ENCODE measurements around the gene GLRB.
"Not testable (repeated sequence)": the region's sequence is repeated elsewhere in the genome, so short reads cannot be mapped to it uniquely, and the experiment has no call there.

The GLRB gene

DNA sequence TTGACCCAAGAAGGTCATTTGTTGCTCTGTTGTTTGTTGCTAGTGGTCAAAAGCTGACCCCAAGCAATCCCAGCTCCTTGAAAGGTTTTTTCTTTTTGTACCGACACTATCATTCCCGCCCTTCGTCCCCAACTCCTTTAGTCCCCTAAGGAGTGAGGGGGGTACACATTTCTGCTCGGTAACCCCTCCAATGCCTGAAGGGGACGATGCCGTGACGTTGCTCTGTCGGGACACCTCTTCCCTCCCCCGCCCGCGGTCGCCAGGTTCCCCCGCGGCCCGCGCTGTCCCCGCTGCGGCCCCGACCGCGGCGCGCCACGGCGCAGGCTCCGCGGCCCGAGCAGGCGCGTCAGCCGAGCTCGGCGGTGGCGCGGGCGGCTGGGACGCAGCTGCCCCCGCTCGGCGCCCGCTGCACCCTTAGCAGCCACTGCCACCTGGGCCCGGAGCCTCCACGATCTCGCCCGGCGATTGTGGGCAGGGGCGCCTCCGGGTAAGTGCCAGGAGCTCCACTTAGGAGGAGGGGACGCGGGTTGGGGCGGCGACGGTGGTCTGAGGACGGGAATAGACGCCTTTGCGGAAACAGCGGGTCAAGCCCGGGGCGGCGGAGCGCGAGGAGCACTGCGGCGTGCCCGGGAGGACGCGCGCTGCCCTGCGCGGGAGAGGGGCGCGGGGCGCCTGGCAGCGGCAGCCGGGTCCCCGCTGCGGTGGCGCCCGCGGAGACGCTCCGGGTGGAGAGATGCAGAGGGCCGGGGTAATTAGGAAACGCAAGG lies at the start of gene GLRB:
Gene GLRB, plus strand, starts transcription at position 340 of the 767 bp plus-strand sequence. CDS start 1,875 bp downstream, outside the sequence.
- no peak for DNase-seq (ENCODE audit: extremely low read depth in 1 of 2, low read depth in 1 of 2)

GRCh38 chr4:157035471-157035870 lies 40.5 kb upstream of the GLRB start:
- no peak for DNase-seq (ENCODE audit: extremely low read depth in 1 of 2, low read depth in 1 of 2)

- DNase-seq (ENCODE audit: extremely low read depth in 1 of 2, low read depth in 1 of 2), result no peak
These were observed 35.5 kb upstream of the GLRB start for GRCh38 chr4:157040405-157040804.

GRCh38 chr4:157043131-157043530 lies 32.8 kb upstream of the GLRB start:
- no peak for DNase-seq (ENCODE audit: extremely low read depth in 1 of 2, low read depth in 1 of 2)

- DNase-seq (ENCODE audit: extremely low read depth in 1 of 2, low read depth in 1 of 2), result no peak
These were observed 30.3 kb upstream of the GLRB start for GRCh38 chr4:157045507-157046127.

- DNase-seq (ENCODE audit: extremely low read depth in 1 of 2, low read depth in 1 of 2), result no peak
These were observed 27.7 kb upstream of the GLRB start for GRCh38 chr4:157048248-157048647.

- DNase-seq (ENCODE audit: extremely low read depth in 1 of 2, low read depth in 1 of 2), result no peak
These were observed 25.4 kb upstream of the GLRB start for GRCh38 chr4:157050561-157050960.

DNA sequence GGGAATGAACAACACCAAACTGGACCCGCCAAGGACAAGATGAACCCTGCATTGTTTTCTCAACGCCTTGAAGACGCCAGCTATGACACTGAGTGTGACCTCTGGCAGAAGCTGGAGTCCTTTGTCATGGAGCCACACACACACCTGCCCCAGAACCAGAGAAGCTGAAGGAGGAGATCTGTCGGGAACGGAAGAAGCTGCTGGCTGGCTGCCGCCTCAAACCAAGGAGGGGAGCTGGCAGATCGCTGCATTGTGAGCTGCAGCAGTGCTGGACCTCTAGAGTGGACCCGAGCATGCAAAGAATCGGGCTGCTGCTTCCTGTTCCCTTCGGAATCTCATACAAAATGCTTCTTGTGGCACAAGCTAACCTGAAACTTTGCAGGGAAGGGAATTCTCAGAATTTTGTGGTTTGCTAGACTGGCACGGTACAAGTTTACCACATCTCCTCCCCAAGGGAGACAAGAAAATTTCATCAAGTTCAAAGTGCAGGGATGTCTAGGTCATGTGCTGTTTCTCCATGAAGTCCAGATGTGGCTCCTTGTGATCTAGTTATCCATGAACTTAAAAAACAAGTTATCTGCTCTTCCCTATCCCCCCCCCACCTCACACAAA lies 23.4 kb upstream of the GLRB start:
- no peak for DNase-seq (ENCODE audit: extremely low read depth in 1 of 2, low read depth in 1 of 2)

DNA sequence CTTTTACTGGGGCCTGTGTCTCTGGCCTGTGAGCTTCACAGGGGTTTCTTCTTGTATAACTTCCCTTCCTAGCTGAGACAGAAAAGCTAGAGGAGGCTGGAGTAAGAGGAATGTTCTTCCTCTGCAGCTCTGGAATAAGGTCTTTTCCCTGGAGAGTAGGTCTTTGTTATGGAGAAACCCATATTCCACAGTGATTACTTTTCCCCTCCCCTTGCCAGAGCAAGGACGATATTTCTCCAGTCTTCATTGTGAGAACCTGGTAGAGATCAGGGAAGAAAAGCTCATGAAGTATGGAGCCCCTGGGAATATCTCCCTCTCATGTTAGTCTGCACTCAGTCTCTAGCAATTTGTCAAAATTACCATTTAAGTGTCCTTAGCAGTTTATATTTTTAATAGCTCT lies 18.7 kb upstream of the GLRB start:
- no peak for DNase-seq (ENCODE audit: extremely low read depth in 1 of 2, low read depth in 1 of 2)

- DNase-seq (ENCODE audit: extremely low read depth in 1 of 2, low read depth in 1 of 2), result not testable (repeated sequence)
These were observed 17.1 kb upstream of the GLRB start for GRCh38 chr4:157058899-157059298.

DNA sequence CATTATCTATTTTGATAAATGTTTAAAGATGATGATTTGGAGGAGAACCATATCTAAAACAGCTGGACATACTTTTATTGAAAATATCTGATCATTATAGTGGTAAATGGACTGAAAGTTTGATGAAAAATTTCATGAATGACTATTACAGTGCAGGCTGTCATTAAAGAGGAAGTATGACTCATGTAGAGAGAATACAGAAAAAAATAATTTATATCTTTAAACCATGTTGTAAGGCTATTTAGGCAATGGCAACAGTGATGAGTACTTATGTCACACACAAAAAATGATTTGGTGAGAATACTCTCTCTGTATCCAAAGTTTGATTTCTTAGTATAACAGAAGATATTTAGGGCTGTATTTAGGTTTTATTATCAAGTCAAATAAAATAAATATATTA lies 3.9 kb upstream of the GLRB start:
- no peak for DNase-seq (ENCODE audit: extremely low read depth in 1 of 2, low read depth in 1 of 2)

DNA sequence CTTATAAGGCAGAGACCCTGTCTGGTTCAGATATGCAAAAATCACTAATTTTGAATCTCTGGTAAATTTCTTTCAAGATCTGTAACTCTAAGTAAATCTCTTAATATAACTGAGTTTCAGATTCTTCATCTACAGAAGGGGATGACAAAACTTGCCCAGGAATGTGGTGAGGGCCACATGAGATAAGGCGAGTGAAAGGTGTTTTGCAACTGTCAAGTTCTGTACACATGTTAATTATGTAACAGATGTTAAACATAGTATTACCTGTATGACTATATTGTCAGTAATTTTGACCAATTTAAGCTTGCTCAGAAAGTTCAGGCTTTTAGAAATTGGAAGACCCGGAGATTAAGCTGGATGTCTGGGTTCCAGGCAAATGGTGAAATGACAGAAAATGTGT lies 549 bp upstream of the GLRB start:
- DNase-seq (ENCODE audit: extremely low read depth in 1 of 2, low read depth in 1 of 2), result no peak

DNA sequence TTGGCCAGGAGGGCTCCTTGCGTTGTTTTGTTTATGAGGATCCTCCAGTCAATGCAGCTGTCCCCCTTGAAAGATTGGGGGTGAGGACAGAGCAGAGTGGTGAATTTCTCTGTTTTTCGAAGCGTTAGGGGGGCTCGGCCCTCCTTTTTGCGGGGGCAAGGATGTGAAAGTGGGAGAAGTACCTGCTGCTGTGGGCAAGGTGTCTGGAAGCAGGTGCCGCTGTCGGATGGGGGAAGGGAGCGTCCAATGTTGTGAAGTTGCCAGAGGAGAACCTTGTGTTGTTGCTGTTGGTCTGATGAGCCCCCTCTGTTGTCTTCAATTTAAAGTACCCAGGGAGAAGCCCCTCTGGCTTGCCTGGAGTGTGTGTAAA lies 613 bp downstream of the GLRB start:
- DNase-seq (ENCODE audit: extremely low read depth in 1 of 2, low read depth in 1 of 2), result no peak

- no peak for DNase-seq (ENCODE audit: extremely low read depth in 1 of 2, low read depth in 1 of 2)
These were observed 3.5 kb downstream of the GLRB start for GRCh38 chr4:157079441-157079840.

DNA sequence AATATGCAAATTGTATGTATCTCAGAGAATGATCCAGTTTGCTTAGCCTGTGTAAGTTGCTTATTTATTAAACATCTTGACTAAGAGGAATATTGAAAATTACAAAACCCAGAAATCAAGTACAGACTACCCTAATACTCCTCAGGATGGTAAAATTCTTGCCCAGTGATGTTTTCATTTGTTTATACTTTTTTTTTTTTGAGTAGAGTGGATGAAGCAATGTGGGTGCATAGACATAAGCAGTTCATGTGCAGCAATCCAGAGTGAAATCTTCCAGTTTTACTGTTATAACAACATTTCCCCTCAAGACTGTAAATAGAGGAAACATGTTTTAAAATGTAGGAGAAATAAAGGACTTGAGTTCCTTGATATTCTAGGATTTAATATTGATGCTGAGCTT lies 4.7 kb downstream of the GLRB start:
- no peak for DNase-seq (ENCODE audit: extremely low read depth in 1 of 2, low read depth in 1 of 2)

GRCh38 chr4:157095716-157096115 lies 19.8 kb downstream of the GLRB start:
- no peak for DNase-seq (ENCODE audit: extremely low read depth in 1 of 2, low read depth in 1 of 2)

GRCh38 chr4:157096439-157096838 lies 20.5 kb downstream of the GLRB start:
- DNase-seq (ENCODE audit: extremely low read depth in 1 of 2, low read depth in 1 of 2), result no peak

DNA sequence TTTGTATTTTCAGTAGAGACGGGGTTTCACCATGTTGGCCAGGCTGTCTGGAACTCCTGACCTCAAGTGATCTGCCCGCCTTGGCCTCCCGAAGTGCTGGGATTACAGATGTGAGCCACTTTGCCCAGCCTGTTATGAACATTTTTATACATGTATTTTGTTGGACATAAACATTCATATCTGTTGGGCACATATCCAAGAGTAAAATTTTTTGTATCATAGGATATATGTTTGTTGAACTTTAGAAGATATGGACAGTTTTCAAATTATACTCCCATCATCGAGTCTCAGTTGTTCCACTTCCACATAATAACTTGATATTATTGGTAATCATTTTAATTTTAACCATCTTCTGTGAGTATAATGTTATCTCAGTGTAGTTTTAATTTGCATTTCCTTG lies 23.6 kb downstream of the GLRB start:
- DNase-seq (ENCODE audit: extremely low read depth in 1 of 2, low read depth in 1 of 2), result no peak

- DNase-seq (ENCODE audit: extremely low read depth in 1 of 2, low read depth in 1 of 2), result no peak
These were observed 28.6 kb downstream of the GLRB start for GRCh38 chr4:157104541-157104940.

DNA sequence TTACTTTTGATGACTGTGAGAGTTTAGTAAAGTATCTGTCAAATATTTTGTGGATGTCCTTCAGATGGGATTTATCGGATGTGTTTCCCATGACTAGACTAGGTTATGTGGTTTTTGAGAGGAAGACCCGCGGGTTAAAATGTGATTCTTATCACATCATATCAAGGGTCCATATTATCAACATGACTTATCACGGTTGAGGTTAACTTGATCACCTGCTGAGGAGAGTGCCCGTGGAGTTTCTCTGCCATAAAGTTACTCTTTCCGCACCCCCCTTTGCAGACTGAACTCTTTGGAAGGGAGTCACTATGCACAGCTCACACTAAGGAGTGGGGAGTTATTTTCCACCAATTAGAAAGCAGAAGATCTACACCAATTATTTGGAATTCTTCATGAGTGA lies 38.7 kb downstream of the GLRB start:
- no peak for DNase-seq (ENCODE audit: extremely low read depth in 1 of 2, low read depth in 1 of 2)

DNA sequence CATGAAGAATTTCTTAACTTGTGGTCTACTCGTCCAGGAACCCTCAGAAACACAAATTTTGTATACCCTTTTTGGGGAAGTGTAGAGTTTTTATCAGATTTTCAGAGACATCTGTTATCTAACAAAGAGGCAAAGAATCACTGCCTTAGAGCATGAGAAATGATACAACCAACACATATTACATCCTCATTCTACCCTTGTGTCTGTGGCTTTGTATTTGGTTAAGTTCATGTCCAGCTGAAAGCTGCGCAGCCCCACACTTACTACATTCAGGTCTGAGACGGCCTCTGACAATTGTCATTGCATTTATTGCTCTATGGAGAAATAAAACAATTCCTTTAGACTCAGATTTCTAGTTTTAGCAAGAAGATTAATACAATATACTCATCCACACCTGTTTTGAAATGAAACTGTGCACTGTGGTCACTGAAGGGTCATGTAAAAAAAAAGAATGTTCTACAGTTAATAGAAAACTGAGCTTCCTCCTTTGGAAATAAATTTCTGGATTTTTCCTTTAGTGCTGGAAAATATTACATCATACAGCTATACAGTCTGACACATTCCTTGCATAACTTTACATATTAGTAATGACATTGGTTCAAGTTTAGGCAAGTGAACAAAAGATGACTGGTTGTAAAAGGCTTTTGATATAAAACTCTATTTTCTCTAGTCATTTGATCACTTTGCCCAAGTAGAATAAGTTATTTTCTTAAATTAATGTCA lies 39.8 kb downstream of the GLRB start:
- DNase-seq (ENCODE audit: extremely low read depth in 1 of 2, low read depth in 1 of 2), result no peak

- no peak for DNase-seq (ENCODE audit: extremely low read depth in 1 of 2, low read depth in 1 of 2)
These were observed 45.5 kb downstream of the GLRB start for GRCh38 chr4:157121401-157121800.

Measured in activated CD8-positive, alpha-beta memory T cell treated with anti-CD3 and anti-CD28 coated beads for 1 hour (primary cell).